Activated CD8-positive, alpha-beta T cell treated with anti-CD3 and anti-CD28 coated beads, Interleukin-2, amount 10 ng/mL, durations not matched to agents 7 days and 5 days (primary cell): ENCODE results near the gene RIC1. TPM values are rescaled to one million over a fixed set of nuclear protein-coding genes. Genes with fewer than 3 reads are reported as not detected.

Experiments
- ATAC-seq: fragments of 150-1000 bp; cut with Tn5 transposase; one replicate; pipeline ENCODE4 v1.10.0; 2021; ENCODE audit warnings: moderate library complexity
- CTCF ChIA-PET: fragments of 350-600 bp; sonication (Branson Sonifier 250); formaldehyde crosslinking; loops from one replicate; lab custom pipeline; 2021; ENCODE audit warnings: antibody characterized with exemption; lab: Charles Lee
- POLR2A ChIA-PET: fragments of 350-600 bp; sonication (Branson Sonifier 250); formaldehyde crosslinking; loops from one replicate; lab custom pipeline; 2021; ENCODE audit warnings: antibody characterized with exemption; lab: Charles Lee
- DNase-seq: peaks from one replicate; pipeline ENCODE4 v3.0.0-alpha.2; 2020
- H3K27ac Mint-ChIP-seq: one replicate; pipeline ENCODE4 v1.8.0; 2021; ENCODE audit warnings: mild to moderate bottlenecking, mixed read lengths
- H3K27me3 Mint-ChIP-seq: one replicate; pipeline ENCODE4 v1.8.0; 2021; ENCODE audit warnings: low read depth, mixed read lengths
- H3K36me3 Mint-ChIP-seq: one replicate; pipeline ENCODE4 v1.8.0; 2021; ENCODE audit warnings: low read depth, mixed read lengths
- H3K4me1 Mint-ChIP-seq: one replicate; pipeline ENCODE4 v1.8.0; 2021; ENCODE audit warnings: low read depth, mixed read lengths
- H3K4me3 Mint-ChIP-seq: one replicate; pipeline ENCODE4 v1.8.0; 2021; ENCODE audit warnings: mild to moderate bottlenecking, mixed read lengths
- H3K9me3 Mint-ChIP-seq: one replicate; pipeline ENCODE4 v1.8.0; 2022; ENCODE audit warnings: mixed read lengths; ENCODE audit not compliant: insufficient read depth
- total RNA-seq, 2 experiments: library from RNA; stranded (reverse); gene quantifications; one replicate each; pipeline ENCODE4 v1.2.3, GENCODE V29; 2021

The RIC1 gene
- total RNA-seq, 2 experiments from 2014 or later: 16.7 to 17.8 TPM

GRCh38 chr9:5736563-5737346 lies 107.8 kb downstream of the RIC1 start:
- no peak overlapping the region for H3K4me3 Mint-ChIP-seq
- ChIA-PET POLR2A (no interaction called here), CTCF (no interaction called here)
- no peak overlapping the region for H3K27ac Mint-ChIP-seq
- ATAC-seq: no peak
- H3K27me3 Mint-ChIP-seq: no peaks in the 10 kb centered on the region
- no peak for DNase-seq
- peaks cover 34% of the 10 kb centered on the region for H3K36me3 Mint-ChIP-seq
- H3K9me3 Mint-ChIP-seq: no peaks in the 10 kb centered on the region
- no peaks in the 10 kb centered on the region for H3K4me1 Mint-ChIP-seq

GRCh38 chr9:5743109-5743508 lies 114.2 kb downstream of the RIC1 start:
- Mint-ChIP-seq H3K4me1 (no peaks in the 10 kb centered on the region), H3K36me3 (peaks cover 42% of the 10 kb centered on the region), H3K9me3 (no peaks in the 10 kb centered on the region), H3K27ac (no peak overlapping the region), H3K4me3 (no peak overlapping the region), H3K27me3 (no peaks in the 10 kb centered on the region)
- ChIA-PET CTCF (interaction anchor here (2.2 kb wide), 1 partner anchor 21 kb away, joined by 5 read pairs; no protein-coding TSS in a partner anchor), POLR2A (no interaction called here)
- no peak for DNase-seq
- ATAC-seq: no peak

- POLR2A ChIA-PET: interaction anchor here (0.6 kb wide), 1 partner anchor 50 kb away, joined by 3 read pairs; no protein-coding TSS in a partner anchor
- Mint-ChIP-seq H3K9me3 (no peaks in the 10 kb centered on the region), H3K4me1 (peaks cover 12% of the 10 kb centered on the region), H3K36me3 (peaks cover 47% of the 10 kb centered on the region), H3K4me3 (no peak overlapping the region), H3K27me3 (no peaks in the 10 kb centered on the region), H3K27ac (no peak overlapping the region)
- CTCF ChIA-PET: no interaction called here
- DNase-seq (no peak), ATAC-seq (no peak)
Measured at GRCh38 chr9:5748438-5748837, 119.5 kb downstream of the RIC1 start.

GRCh38 chr9:5749306-5749705 lies 120.4 kb downstream of the RIC1 start:
- peaks cover 48% of the 10 kb centered on the region for H3K36me3 Mint-ChIP-seq
- H3K27ac Mint-ChIP-seq: peak overlapping the region; percentile 39
- DNase-seq (no peak), ATAC-seq (peak; percentile 36)
- ChIA-PET POLR2A (no interaction called here), CTCF (interaction anchor here (0.9 to 1.0 kb wide), 2 partner anchors 24 to 140 kb away, joined by 3 read pairs; no protein-coding TSS in a partner anchor)
- H3K4me1 Mint-ChIP-seq: peaks cover 12% of the 10 kb centered on the region
- no peak overlapping the region for H3K4me3 Mint-ChIP-seq
- no peaks in the 10 kb centered on the region for H3K27me3 Mint-ChIP-seq
- no peaks in the 10 kb centered on the region for H3K9me3 Mint-ChIP-seq

- DNase-seq (no peak), ATAC-seq (no peak)
- H3K4me1 Mint-ChIP-seq: peaks cover 12% of the 10 kb centered on the region
- POLR2A ChIA-PET: interaction anchor here (1.0 kb wide), 1 partner anchor 14 kb away, joined by 3 read pairs; no protein-coding TSS in a partner anchor
- no peak overlapping the region for H3K4me3 Mint-ChIP-seq
- no peak overlapping the region for H3K27ac Mint-ChIP-seq
- no peaks in the 10 kb centered on the region for H3K9me3 Mint-ChIP-seq
- CTCF ChIA-PET: no interaction called here
- no peaks in the 10 kb centered on the region for H3K27me3 Mint-ChIP-seq
- H3K36me3 Mint-ChIP-seq: peaks cover 40% of the 10 kb centered on the region
Measured at GRCh38 chr9:5750569-5750968, 121.7 kb downstream of the RIC1 start.

- no peak for DNase-seq
- H3K27ac Mint-ChIP-seq: no peak overlapping the region
- POLR2A ChIA-PET: no interaction called here
- H3K4me1 Mint-ChIP-seq: no peaks in the 10 kb centered on the region
- H3K4me3 Mint-ChIP-seq: no peak overlapping the region
- CTCF ChIA-PET: interaction anchor here (1.2 kb wide), 1 partner anchor 13 kb away, joined by 3 read pairs; no protein-coding TSS in a partner anchor
- H3K9me3 Mint-ChIP-seq: no peaks in the 10 kb centered on the region
- no peak for ATAC-seq
- peaks cover 35% of the 10 kb centered on the region for H3K36me3 Mint-ChIP-seq
- H3K27me3 Mint-ChIP-seq: no peaks in the 10 kb centered on the region
Measured at GRCh38 chr9:5756633-5757032, 127.7 kb downstream of the RIC1 start.

- peaks cover 52% of the 10 kb centered on the region for H3K36me3 Mint-ChIP-seq
- peaks cover 17% of the 10 kb centered on the region for H3K4me1 Mint-ChIP-seq
- CTCF ChIA-PET: interaction anchor here (1.5 kb wide), 1 partner anchor 72 kb away, joined by 6 read pairs; the partner anchor contains the start of gene ERMP1
- ATAC-seq: no peak
- POLR2A ChIA-PET: no interaction called here
- H3K27me3 Mint-ChIP-seq: no peaks in the 10 kb centered on the region
- no peak for DNase-seq
- H3K9me3 Mint-ChIP-seq: no peaks in the 10 kb centered on the region
- H3K27ac Mint-ChIP-seq: no peak overlapping the region
- H3K4me3 Mint-ChIP-seq: no peak overlapping the region
Measured at GRCh38 chr9:5760338-5760737, 131.4 kb downstream of the RIC1 start.

- no peak overlapping the region for H3K27ac Mint-ChIP-seq
- H3K27me3 Mint-ChIP-seq: no peaks in the 10 kb centered on the region
- DNase-seq (no peak), ATAC-seq (no peak)
- H3K4me3 Mint-ChIP-seq: no peak overlapping the region
- POLR2A ChIA-PET: no interaction called here
- peaks cover 18% of the 10 kb centered on the region for H3K4me1 Mint-ChIP-seq
- H3K9me3 Mint-ChIP-seq: no peaks in the 10 kb centered on the region
- H3K36me3 Mint-ChIP-seq: peaks cover 63% of the 10 kb centered on the region
- CTCF ChIA-PET: interaction anchor here (0.9 kb wide), 1 partner anchor 10 kb away, joined by 3 read pairs; no protein-coding TSS in a partner anchor
Measured at GRCh38 chr9:5762421-5762820, 133.5 kb downstream of the RIC1 start.

- H3K27me3 Mint-ChIP-seq: no peaks in the 10 kb centered on the region
- peaks cover 64% of the 10 kb centered on the region for H3K36me3 Mint-ChIP-seq
- DNase-seq (peak; percentile 31), ATAC-seq (peak; percentile 75)
- no peaks in the 10 kb centered on the region for H3K9me3 Mint-ChIP-seq
- ChIA-PET POLR2A (interaction anchor here (0.6 to 1.6 kb wide), 2 partner anchors 14 to 136 kb away, joined by 3 to 4 read pairs; partner anchors contain the start of gene RIC1), CTCF (interaction anchor here (1.2 to 1.8 kb wide), 4 partner anchors 9 to 110 kb away, joined by 3 to 14 read pairs (median 4); no protein-coding TSS in a partner anchor)
- peaks cover 28% of the 10 kb centered on the region for H3K4me1 Mint-ChIP-seq
- peak overlapping the region; percentile 37 for H3K27ac Mint-ChIP-seq
- no peak overlapping the region for H3K4me3 Mint-ChIP-seq
Measured at GRCh38 chr9:5764130-5764868, 135.4 kb downstream of the RIC1 start.

- Mint-ChIP-seq H3K9me3 (no peaks in the 10 kb centered on the region), H3K27ac (peak overlapping the region; percentile 63), H3K27me3 (no peaks in the 10 kb centered on the region), H3K4me3 (no peak overlapping the region), H3K36me3 (peaks cover 68% of the 10 kb centered on the region), H3K4me1 (peaks cover 28% of the 10 kb centered on the region)
- POLR2A ChIA-PET: interaction anchor here (0.7 kb wide), 1 partner anchor 139 kb away, joined by 3 read pairs; the partner anchor contains the start of gene RIC1
- CTCF ChIA-PET: interaction anchor here (1.5 kb wide), 1 partner anchor 30 kb away, joined by 3 read pairs; no protein-coding TSS in a partner anchor
- peak; percentile 38 for ATAC-seq
- no peak for DNase-seq
Measured at GRCh38 chr9:5767968-5768932, 139.3 kb downstream of the RIC1 start.
